CD4-positive, alpha-beta T cell treated with Interleukin-4 for 4 hours (primary cell): ENCODE data around the gene FBRSL1.
"Not testable (repeated sequence)": the region's sequence is repeated elsewhere in the genome, so short reads cannot be mapped to it uniquely, and the experiment has no call there.

Source experiments
- DNase-seq: peaks from one replicate; pipeline ENCODE4 v3.0.0-alpha.2; 2020

Gene FBRSL1

GRCh38 chr12:132529156-132529839, 39.3 kb downstream of the FBRSL1 start:
- DNase-seq: no peak

DNA sequence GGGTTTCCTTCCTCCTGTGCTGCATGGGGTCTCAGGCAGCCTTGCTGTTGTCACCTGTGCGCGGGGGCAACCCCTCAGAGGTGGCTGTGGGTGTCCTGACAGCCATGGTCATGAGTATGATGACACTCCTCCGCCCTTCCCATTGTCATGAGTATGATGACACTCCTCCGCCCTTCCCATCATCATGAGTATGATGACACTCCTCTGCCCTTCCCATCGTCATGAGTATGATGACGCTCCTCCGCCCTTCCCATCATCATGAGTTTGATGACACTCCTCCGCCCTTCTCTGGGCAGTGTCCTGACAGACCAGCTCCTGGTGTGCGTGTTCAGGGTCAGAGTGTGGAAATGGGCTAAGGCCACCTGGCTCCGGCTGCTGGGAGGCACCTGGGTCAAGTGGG, 40.0 kb downstream of the FBRSL1 start:
- no peak for DNase-seq

DNA sequence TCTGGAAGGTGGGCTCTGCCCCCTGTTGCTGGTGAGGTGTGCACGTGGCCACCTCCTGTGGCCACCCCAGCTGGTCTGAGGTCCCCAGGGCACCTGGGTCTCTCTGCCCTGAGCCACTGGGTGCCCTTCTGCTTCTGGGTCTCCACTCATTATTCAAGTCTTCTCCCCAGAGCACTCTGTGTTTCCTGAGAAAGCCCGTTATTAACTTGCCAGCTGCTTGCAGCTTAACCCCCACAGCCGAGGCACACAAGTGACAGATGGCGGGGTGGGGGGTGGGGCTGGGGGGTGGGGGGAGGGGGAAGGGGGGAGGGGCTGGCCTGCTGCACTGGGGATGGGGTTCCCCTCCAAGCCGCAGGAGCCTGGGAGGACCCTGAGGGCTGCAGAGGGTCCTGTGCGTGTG, 40.5 kb downstream of the FBRSL1 start:
- no peak for DNase-seq

- DNase-seq: no peak
These were observed 40.9 kb downstream of the FBRSL1 start for GRCh38 chr12:132530851-132531250.

DNA sequence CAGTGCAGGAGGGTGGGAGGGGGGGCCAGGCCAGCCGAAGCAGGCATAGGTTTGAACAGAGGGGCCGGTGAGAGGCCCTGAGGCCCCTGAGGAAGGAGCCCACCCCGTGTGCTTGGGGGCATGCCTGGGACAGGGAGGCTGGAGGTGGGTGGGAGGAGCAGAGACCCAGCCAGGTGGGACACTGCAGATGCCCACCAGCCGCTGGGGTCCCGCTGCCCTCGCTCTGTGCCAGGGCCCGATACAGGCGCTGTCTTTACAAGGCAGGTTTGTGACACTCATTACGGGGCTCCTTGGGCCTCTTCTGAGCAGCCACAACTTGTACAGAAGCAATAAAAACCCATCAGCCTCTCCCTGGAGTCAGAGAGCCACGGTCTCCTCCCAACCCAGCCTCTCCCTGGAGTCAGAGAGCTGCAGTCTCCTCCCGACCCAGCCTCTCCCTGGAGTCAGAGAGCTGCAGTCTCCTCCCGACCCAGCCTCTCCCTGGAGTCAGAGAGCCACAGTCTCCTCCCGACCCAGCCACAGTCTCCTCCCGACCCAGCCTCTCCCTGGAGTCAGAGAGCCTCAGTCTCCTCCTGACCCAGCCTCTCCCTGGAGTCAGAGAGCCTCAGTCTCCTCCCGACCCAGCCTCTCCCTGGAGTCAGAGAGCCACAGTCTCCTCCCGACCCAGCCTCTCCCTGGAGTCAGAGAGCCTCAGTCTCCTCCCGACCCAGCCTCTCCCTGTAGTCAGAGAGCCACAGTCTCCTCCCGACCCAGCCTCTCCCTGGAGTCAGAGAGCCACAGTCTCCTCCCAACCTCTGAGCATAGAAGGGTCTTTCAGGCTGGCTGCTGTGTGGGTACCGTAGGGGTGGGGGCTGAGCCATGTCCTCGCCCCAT, 43.0 kb downstream of the FBRSL1 start:
- not testable (repeated sequence) for DNase-seq

DNA sequence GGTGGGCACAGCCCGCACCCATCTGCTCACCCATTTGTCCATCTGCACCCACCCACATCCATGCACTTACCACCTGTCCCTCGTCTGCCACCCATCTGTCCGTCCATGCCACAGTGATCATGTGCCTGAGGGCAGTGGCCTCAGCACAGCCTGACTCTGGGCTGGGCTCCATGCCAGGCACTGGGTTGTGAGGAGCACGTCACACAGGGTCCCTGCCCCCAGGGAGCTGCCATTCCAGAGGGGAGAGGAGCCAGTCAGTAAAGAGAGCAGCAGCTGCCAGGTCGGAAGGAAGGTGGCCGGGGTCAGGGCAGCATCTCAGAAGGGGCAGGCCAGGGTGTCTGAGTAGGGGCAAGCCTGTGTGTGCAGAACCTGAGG, 43.6 kb downstream of the FBRSL1 start:
- no peak for DNase-seq

GRCh38 chr12:132534076-132534475, 44.1 kb downstream of the FBRSL1 start:
- no peak for DNase-seq

DNA sequence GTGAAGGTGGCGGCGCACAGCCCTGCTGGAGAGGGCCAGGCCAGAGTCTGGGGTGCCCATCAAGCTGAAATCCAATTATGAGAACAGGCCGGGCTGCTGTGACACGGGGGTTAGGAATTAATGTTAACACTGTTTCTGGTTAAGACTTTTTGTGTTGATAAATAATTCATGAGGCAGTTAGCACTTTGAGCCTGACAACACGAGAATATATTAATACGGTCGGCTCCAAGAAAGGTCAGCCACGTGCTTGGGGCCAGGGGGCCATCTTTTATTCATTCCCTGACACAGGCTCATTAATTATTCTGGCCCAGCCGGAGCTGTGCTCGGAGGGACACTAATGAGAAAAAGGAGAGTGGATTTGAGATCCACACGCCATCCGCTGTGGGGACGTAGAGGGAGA, 45.1 kb downstream of the FBRSL1 start:
- no peak for DNase-seq

DNA sequence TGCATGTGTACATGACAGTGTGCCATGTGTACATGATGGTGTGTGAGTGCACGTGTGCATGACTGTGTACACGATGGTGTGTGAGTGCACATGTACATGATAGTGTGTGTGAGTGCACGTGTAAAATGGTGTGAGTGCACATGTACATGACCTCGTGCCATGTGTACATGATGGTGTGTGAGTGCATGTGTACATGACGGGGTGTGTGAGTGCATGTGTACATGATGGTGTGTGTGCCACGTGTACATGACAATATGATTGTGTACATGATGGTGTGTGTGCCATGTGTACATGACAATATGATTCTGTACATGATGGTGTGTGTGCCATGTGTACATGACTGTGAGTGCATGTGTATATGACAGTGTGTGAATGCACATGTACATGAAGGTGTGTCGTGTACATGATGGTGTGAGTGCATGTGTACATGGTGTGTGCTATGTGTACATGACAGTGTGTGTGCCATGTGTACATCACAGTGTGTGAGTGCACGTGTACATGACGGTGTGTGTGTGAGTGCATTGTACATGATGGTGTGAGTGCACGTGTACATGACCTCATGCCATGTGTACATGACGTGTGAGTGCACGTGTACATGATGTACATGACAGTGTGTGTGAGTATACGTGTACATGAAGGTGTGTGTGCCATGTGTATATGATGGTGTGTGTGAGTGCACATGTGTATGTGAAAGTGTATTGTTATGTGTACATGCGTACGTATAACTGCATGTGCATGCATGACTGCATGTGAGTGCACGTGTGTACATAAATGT, 46.3 kb downstream of the FBRSL1 start:
- DNase-seq: no peak

DNA sequence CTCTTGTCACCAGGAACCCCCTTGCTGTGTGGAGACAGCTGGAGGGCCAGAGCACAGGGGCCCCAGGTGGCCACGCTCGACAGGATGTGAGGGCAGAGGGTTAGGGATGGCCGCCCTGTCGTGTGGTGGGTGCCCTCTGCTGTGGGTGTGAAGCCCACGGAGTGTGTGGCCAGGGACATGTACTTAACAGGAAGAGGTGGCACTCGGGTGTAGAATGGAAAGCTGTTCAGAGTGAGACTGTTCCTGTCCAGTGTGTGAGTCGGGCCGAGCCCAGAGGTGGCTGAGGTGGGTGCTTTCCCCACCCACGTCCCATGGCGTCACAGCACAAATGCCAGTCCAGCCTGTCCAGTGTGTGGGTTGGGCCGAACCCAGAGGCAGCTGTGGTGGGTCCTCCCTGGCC, 47.1 kb downstream of the FBRSL1 start:
- no peak for DNase-seq

DNA sequence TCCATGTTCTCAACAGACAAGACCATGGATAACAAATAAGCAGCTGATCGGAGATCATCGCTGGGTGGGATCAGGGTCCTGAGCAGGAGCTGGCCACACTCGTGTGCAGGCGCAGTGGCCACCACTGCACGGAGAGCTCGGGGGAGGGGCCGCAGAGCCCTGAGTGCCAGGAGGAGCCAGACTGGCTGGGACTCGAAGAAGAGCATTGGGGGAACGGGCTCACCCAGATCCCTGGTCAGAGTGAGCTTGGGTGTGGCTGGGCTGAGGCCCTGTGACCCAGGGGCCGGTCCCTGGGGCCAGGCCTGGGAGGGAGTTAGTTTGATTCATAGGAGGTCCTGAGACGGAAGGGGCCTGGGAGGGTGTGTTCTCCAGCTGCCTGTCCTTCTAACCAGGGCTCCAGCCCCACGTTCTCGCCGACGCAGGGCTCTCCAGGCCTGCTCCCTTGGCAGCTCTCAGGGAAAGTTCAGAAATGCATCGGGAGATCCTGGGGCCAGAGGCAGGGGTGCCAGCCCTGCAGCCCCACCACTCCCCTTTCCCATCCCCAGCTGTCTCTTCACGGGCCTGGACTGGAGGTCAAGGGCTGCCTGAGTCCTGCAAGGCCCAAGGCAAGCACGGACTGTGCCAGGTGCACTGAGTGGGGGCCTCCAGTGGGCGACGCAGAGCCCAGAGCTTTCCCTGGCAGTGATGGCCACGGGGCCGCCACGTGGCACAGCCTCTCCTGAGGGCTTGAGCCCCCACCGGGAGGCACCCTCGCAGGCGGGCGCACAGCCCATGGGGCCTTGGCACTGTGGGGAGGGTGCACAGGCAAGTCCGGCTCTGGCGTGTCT, 48.1 kb downstream of the FBRSL1 start:
- DNase-seq: no peak

DNA sequence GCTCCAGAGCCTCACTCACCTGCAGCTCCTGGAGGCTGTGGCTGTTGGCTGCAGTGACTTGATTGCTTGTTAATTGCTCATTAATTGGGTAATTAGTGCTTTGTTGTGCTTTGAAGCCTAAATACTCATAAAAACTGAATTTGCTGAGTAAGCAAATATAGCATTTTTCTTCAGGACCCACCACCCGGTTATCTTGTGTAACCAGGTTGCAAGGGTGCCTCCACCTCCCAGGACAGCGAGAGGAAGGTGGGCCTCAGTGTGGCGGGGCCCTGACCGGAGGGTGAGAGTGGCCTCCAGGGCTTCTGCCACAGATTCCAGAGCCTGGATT, 48.7 kb downstream of the FBRSL1 start:
- DNase-seq: no peak

DNA sequence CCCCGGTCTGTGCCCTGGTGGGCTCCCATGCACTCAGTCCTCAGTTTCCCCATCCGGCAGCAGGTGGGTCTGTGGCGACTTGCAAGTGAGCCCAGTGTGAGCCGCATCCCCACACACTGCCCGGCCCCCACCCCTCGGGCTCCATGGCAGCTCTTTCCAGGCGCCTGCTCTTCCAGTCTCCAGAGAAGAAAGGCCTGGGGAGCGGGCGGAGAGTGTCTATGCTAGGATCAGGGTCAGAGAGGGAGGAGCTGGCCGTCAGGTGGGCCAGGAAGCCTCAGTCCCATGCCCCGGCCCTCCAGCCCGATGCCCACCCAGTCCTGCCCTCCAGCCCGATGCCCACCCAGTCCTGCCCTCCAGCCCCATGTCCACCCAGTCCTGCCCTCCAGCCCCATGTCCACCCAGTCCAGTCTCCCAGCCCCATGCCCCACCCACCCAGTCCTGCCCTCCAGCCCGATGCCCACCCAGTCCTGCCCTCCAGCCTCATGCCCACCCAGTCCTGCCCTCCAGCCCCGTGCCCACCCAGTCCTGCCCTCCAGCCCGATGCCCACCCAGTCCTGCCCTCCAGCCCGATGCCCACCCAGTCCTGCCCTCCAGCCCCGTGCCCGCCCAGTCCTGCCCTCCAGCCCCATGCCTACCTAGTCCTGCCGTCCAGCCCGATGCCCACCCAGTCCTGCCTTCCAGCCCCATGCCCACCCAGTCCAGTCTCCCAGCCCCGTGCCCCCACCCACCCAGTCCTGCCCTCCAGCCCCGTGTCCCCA, 49.2 kb downstream of the FBRSL1 start:
- DNase-seq: no peak

GRCh38 chr12:132540436-132540835, 50.5 kb downstream of the FBRSL1 start:
- no peak for DNase-seq

DNA sequence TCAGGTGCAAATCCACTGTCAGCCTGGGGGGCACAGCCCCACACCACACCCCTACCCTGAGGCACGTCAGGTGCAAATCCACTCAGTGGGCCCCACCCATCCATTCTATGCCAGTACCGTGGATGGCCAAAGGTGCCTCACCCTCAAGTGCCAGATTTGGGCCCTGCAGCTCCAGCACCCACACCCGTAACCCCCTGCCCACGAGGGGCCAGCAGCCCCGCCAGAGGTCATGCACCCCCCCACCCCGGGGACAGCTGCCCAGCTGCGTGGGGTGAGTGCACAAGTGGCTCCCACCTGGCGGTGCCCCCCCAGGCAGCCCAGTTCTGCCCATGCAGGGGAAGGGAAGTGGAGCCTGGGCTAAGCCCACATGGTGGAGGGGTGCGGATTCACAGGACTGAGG, 51.2 kb downstream of the FBRSL1 start:
- DNase-seq: no peak

DNA sequence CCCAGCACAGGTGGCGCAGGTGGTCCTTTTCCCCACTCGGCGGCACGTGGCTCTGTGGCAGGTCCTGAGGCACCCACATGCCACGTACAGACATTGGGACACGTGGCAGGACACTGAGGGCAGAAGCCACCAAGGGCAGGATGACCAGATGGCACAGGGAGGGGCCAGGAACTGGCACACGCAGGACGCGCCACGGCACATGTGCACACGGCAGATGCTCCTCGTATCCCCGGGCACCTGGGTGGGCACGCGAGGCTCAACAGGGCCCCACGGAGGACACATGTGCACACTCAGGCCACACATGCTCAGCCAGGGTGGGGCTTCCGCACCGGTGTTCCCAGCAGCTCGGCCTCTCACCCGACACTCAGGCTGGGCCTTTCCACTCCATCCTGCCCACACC, 52.0 kb downstream of the FBRSL1 start:
- DNase-seq: no peak

GRCh38 chr12:132542661-132543060, 52.7 kb downstream of the FBRSL1 start:
- DNase-seq: no peak

- DNase-seq: no peak
These were observed 53.5 kb downstream of the FBRSL1 start for GRCh38 chr12:132543298-132544079.

DNA sequence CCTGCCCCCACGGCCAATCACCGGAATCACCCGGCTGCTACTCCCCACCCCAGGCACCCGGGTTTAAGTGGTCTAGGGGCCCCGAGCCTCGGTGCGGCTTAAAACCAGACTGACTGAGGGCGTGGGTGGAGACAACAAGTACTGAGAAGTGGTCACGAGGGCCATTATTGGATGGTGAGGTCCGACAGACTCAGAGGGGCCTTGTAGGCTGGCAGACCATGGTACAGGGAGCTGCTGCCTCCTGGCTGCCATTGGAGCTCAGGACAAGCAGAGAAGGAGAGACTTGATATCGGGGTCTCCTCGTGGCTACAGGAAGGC, 54.1 kb downstream of the FBRSL1 start:
- DNase-seq: no peak

DNA sequence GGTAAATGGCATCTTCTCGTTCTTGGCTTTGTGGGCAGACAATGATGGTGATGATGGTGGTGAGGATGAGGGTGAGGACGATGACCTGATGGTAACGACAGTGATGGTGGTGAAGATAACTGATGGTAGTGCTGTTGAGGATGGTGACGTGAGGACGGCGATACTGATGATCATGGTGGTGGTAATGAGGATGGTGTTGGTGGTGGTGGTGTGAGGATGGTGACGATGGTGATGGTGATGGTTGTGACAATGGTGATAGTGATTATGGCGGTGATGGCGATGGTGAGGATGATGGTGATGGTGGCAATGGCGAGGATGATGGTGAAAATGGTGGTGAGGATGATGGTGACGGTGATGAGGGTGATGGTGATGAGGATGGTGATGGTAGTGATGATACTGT, 54.5 kb downstream of the FBRSL1 start:
- no peak for DNase-seq

GRCh38 chr12:132545164-132545953, 55.4 kb downstream of the FBRSL1 start:
- DNase-seq: no peak
